ENCODE measurements around the gene NES.

The NES gene

DNA sequence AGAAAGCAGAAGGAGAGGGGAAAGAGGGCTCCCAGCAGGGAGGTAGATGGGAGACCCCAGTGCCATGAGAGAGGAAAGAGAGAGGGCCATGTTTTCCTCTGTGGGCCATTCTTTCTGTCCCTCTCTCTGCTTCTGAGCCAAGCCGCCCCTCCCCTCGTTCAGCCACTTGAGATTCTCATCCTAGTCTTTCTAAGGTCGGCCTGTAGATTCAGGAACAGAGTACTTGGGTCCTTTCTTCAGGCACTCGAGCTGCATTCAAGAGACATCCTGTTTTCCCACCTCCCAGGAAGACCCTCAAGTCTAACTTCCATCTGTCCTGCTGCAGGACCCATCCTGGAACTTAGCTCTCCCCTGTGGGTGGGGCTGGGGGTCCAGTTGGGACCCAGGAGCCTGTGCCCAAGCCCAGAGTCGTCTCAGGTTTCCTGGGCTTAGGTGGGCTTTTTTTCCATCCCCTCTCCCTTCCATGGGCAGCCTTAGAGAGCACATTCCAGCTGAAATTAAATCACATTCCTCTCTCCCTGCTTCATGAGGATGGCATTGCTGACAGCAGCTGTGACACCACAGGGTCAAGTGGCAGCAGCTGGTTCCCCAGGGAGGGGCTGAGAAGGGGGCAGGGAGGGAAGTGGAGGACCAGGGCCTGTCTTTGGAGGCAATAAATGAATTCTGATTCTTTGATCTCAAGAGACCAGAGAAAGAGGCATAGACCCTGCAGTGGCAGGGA, 13.0 kb downstream of the NES start:
- peaks cover 9% of the 10 kb centered on the region; the same call in 1 of the 2 replicates for H3K4me1 ChIP-seq (ENCODE audit: control insufficient read depth, insufficient read depth, low read length)
- ChIA-PET POLR2A (interaction anchor here (0.8 to 2.6 kb wide), 6 partner anchors 9 to 64 kb away, joined by 3 to 16 read pairs (median 5); partner anchors contain the start of genes ISG20L2, METTL25B and NES), CTCF (interaction anchor here (0.6 to 15.2 kb wide), 8 partner anchors 18 to 62 kb away, joined by 3 to 564 read pairs (median 4); partner anchors contain the start of genes HAPLN2 and NES)
- H3K4me3 ChIP-seq (ENCODE audit: low read depth, low read length): no peak overlapping the region
- H3K36me3 ChIP-seq (ENCODE audit: control insufficient read depth in 2 of 2, insufficient read depth in 1 of 2, low read length in 2 of 2): no peaks in the 10 kb centered on the region
- no peak overlapping the region for H3K27ac ChIP-seq (ENCODE audit: extremely low read depth, low read depth, low read length)
- no peaks in the 10 kb centered on the region for H3K9me3 ChIP-seq (ENCODE audit: control insufficient read depth, insufficient read depth, low read depth, low read length)
- TF ChIP-seq, protein P1, sequence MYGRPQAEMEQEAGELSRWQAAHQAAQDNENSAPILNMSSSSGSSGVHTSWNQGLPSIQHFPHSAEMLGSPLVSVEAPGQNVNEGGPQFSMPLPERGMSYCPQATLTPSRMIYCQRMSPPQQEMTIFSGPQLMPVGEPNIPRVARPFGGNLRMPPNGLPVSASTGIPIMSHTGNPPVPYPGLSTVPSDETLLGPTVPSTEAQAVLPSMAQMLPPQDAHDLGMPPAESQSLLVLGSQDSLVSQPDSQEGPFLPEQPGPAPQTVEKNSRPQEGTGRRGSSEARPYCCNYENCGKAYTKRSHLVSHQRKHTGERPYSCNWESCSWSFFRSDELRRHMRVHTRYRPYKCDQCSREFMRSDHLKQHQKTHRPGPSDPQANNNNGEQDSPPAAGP (tag by site-specific recombination; IDR thresholded peaks at IDR 0.05): 0 out of 2 replicates have a peak, but pooled peaks have one; percentile 26
- no peak for TF ChIP-seq ZNF366 (tag by site-specific recombination; conservative IDR thresholded peaks at IDR 0.05)
- 0 out of 2 replicates have a peak, but pooled peaks have one; percentile 10 for TF ChIP-seq ZBTB17 (tag by site-specific recombination; IDR thresholded peaks at IDR 0.05)
- 0 out of 2 replicates have a peak, but pooled peaks have one; percentile 13 for TF ChIP-seq ZIC2 (tag by site-specific recombination; IDR thresholded peaks at IDR 0.05)
- TF ChIP-seq PATZ1 (tag by site-specific recombination; IDR thresholded peaks at IDR 0.05): 0 out of 2 replicates have a peak, but pooled peaks have one; percentile 0

DNA sequence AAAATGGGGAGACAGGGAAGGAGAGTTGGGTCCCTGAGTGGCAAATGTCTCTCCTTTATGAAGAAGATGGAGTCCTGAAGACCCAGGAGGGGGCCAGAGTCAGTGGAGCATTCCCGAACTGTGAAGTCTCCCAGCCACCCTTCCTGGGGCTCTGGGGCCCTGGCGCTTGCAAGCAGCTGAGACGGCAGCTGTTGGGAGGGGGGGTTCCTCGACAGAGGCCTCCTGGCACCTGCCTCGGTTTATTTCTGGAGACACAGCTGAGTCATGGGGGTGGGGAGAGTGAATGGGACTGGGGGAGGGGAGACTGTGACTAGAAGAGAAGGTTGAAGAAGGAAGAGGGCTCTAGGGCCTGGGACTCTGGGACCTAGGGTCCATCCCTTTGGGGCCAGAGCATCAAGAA, 14.0 kb downstream of the NES start:
- Histone ChIP-seq H3K36me3 (ENCODE audit: control insufficient read depth in 2 of 2, insufficient read depth in 1 of 2, low read length in 2 of 2) (no peaks in the 10 kb centered on the region), H3K9me3 (ENCODE audit: control insufficient read depth, insufficient read depth, low read depth, low read length) (no peaks in the 10 kb centered on the region), H3K27ac (ENCODE audit: extremely low read depth, low read depth, low read length) (no peak overlapping the region), H3K4me3 (ENCODE audit: low read depth, low read length) (no peak overlapping the region), H3K4me1 (ENCODE audit: control insufficient read depth, insufficient read depth, low read length) (peaks cover 9% of the 10 kb centered on the region; the same call in 1 of the 2 replicates)
- CTCF ChIA-PET: interaction anchor here (0.7 to 15.2 kb wide), 3 partner anchors 19 to 226 kb away, joined by 3 to 564 read pairs (median 4); partner anchors contain the start of gene NES
- POLR2A ChIA-PET: interaction anchor here (2.0 kb wide), 1 partner anchor 10 kb away, joined by 4 read pairs; no protein-coding TSS in a partner anchor
- TF ChIP-seq ZNF398 (tag by site-specific recombination; IDR thresholded peaks at IDR 0.05) (0 out of 2 replicates have a peak, but pooled peaks have one; percentile 18), PATZ1 (tag by site-specific recombination; IDR thresholded peaks at IDR 0.05) (0 out of 2 replicates have a peak, but pooled peaks have one; percentile 34), ZNF274 (IDR thresholded peaks at IDR 0.05; ENCODE audit: low read length) (no peak), ZNF274 (tag by site-specific recombination; IDR thresholded peaks at IDR 0.05; ENCODE audit: borderline replicate concordance) (no peak)

DNA sequence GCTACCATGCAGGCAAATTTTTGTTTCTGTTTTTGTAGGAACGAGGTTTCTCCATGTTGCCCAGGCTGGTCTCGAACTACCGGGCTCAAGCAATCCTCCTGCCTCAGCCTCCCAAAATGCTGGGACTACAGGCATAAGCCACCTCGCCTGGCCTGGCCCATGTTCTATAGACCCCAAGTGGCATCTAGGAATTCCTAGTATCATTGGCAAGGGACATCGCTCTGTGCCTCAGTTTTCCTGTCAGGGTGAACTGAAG, 14.5 kb downstream of the NES start:
- Histone ChIP-seq H3K4me1 (ENCODE audit: control insufficient read depth, insufficient read depth, low read length) (peaks cover 9% of the 10 kb centered on the region; the same call in 1 of the 2 replicates), H3K27ac (ENCODE audit: extremely low read depth, low read depth, low read length) (no peak overlapping the region)
- POLR2A ChIA-PET: no interaction called here
- TF ChIP-seq EGR2 (tag by site-specific recombination; IDR thresholded peaks at IDR 0.05; ENCODE audit: low read depth) (no peak), ZNF660 (tag by site-specific recombination; IDR thresholded peaks at IDR 0.05) (no peak), SCRT2 (tag by site-specific recombination; IDR thresholded peaks at IDR 0.05) (no peak), ZNF223 (tag by site-specific recombination; IDR thresholded peaks at IDR 0.05) (no peak), GLIS2 (tag by site-specific recombination; IDR thresholded peaks at IDR 0.05) (no peak), ZNF843 (tag by site-specific recombination; IDR thresholded peaks at IDR 0.05) (no peak), ZNF184 (tag by site-specific recombination; IDR thresholded peaks at IDR 0.05) (no peak)
- TF ChIP-seq, protein P2, sequence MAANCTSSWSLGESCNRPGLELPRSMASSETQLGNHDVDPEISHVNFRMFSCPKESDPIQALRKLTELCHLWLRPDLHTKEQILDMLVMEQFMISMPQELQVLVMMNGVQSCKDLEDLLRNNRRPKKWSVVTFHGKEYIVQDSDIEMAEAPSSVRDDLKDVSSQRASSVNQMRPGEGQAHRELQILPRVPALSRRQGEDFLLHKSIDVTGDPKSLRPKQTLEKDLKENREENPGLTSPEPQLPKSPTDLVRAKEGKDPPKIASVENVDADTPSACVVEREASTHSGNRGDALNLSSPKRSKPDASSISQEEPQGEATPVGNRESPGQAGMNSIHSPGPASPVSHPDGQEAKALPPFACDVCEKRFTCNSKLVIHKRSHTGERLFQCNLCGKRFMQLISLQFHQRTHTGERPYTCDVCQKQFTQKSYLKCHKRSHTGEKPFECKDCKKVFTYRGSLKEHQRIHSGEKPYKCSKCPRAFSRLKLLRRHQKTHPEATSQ (tag by site-specific recombination; IDR thresholded peaks at IDR 0.05): no peak
- TF ChIP-seq, protein P3, sequence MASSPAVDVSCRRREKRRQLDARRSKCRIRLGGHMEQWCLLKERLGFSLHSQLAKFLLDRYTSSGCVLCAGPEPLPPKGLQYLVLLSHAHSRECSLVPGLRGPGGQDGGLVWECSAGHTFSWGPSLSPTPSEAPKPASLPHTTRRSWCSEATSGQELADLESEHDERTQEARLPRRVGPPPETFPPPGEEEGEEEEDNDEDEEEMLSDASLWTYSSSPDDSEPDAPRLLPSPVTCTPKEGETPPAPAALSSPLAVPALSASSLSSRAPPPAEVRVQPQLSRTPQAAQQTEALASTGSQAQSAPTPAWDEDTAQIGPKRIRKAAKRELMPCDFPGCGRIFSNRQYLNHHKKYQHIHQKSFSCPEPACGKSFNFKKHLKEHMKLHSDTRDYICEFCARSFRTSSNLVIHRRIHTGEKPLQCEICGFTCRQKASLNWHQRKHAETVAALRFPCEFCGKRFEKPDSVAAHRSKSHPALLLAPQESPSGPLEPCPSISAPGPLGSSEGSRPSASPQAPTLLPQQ (tag by site-specific recombination; IDR thresholded peaks at IDR 0.05): no peak
- TF ChIP-seq, protein P4, sequence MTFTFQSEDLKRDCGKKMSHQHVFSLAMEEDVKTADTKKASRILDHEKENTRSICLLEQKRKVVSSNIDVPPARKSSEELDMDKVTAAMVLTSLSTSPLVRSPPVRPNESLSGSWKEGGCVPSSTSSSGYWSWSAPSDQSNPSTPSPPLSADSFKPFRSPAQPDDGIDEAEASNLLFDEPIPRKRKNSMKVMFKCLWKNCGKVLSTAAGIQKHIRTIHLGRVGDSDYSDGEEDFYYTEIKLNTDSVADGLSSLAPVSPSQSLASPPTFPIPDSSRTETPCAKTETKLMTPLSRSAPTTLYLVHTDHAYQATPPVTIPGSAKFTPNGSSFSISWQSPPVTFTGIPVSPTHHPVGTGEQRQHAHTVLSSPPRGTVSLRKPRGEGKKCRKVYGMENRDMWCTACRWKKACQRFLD (tag by site-specific recombination; IDR thresholded peaks at IDR 0.05): no peak

More for the DNA sequence above, 14.5 kb downstream of the NES start:
- no peaks in the 10 kb centered on the region for H3K9me3 ChIP-seq (ENCODE audit: control insufficient read depth, insufficient read depth, low read depth, low read length)
- CTCF ChIA-PET: interaction anchor here (0.7 to 15.2 kb wide), 5 partner anchors 19 to 226 kb away, joined by 3 to 564 read pairs (median 4); partner anchors contain the start of gene NES
- H3K36me3 ChIP-seq (ENCODE audit: control insufficient read depth in 2 of 2, insufficient read depth in 1 of 2, low read length in 2 of 2): no peaks in the 10 kb centered on the region
- no peak overlapping the region for H3K4me3 ChIP-seq (ENCODE audit: low read depth, low read length)

Data from HEK293 (cell line).